ENCODE results near the gene ATG7. TPM values are rescaled to one million over a fixed set of nuclear protein-coding genes. Genes with fewer than 3 reads are reported as not detected.

The ATG7 gene
- total RNA-seq, 2 experiments from 2014 or later = 31.0 to 33.1 TPM

GRCh38 chr3:11513817-11514135 is 241.6 kb downstream of the ATG7 start:
- DNase-seq = no peak
- CTCF ChIA-PET = no interaction called here

GRCh38 chr3:11514191-11514821 is 242.1 kb downstream of the ATG7 start:
- no peak overlapping the region for H3K4me3 Mint-ChIP-seq
- H3K4me1 Mint-ChIP-seq (ENCODE audit: low read depth) = peaks cover 12% of the 10 kb centered on the region
- no peak overlapping the region for H3K27ac Mint-ChIP-seq
- no peaks in the 10 kb centered on the region for H3K27me3 Mint-ChIP-seq
- POLR2A ChIA-PET = no interaction called here
- ATAC-seq (no peak), DNase-seq (no peak)
- no peaks in the 10 kb centered on the region for H3K9me3 Mint-ChIP-seq
- peaks cover 7% of the 10 kb centered on the region for H3K36me3 Mint-ChIP-seq (ENCODE audit: low read depth)
- CTCF ChIA-PET = no interaction called here
- intact Hi-C loops (cut with micrococcal nuclease) = no loop called here
- no peak for TF ChIP-seq CTCF (IDR thresholded peaks at IDR 0.05)

More at GRCh38 chr3:11513817-11514135, 241.6 kb downstream of the ATG7 start:
- no peaks in the 10 kb centered on the region for H3K9me3 Mint-ChIP-seq
- H3K27ac Mint-ChIP-seq = no peak overlapping the region
- intact Hi-C loops (cut with micrococcal nuclease) = no loop called here
- no peak overlapping the region for H3K4me3 Mint-ChIP-seq
- peaks cover 12% of the 10 kb centered on the region for H3K4me1 Mint-ChIP-seq (ENCODE audit: low read depth)
- POLR2A ChIA-PET = no interaction called here
- no peak for TF ChIP-seq CTCF (IDR thresholded peaks at IDR 0.05)
- no peak for ATAC-seq
- H3K27me3 Mint-ChIP-seq = no peaks in the 10 kb centered on the region
- peaks cover 8% of the 10 kb centered on the region for H3K36me3 Mint-ChIP-seq (ENCODE audit: low read depth)

- Mint-ChIP-seq H3K27ac (no peak overlapping the region), H3K36me3 (ENCODE audit: low read depth) (no peaks in the 10 kb centered on the region), H3K27me3 (no peaks in the 10 kb centered on the region), H3K4me1 (ENCODE audit: low read depth) (peaks cover 3% of the 10 kb centered on the region), H3K4me3 (no peak overlapping the region), H3K9me3 (no peaks in the 10 kb centered on the region)
- no peak for TF ChIP-seq CTCF (IDR thresholded peaks at IDR 0.05)
- intact Hi-C loops (cut with micrococcal nuclease) = no loop called here
- POLR2A ChIA-PET = no interaction called here
- CTCF ChIA-PET = interaction anchor here (0.7 kb wide), 1 partner anchor 17 kb away, joined by 3 read pairs; no protein-coding TSS in a partner anchor
- DNase-seq = no peak
- no peak for ATAC-seq
Observed at GRCh38 chr3:11517601-11518000, 245.4 kb downstream of the ATG7 start.

GRCh38 chr3:11521167-11521566 is 249.0 kb downstream of the ATG7 start:
- ChIA-PET POLR2A (no interaction called here), CTCF (no interaction called here)
- Mint-ChIP-seq H3K9me3 (no peaks in the 10 kb centered on the region), H3K27me3 (no peaks in the 10 kb centered on the region), H3K27ac (no peak overlapping the region), H3K4me3 (no peak overlapping the region), H3K36me3 (ENCODE audit: low read depth) (peaks cover 2% of the 10 kb centered on the region), H3K4me1 (ENCODE audit: low read depth) (peaks cover 3% of the 10 kb centered on the region)
- TF ChIP-seq CTCF (IDR thresholded peaks at IDR 0.05) = no peak
- intact Hi-C loops (cut with micrococcal nuclease) = no loop called here
- ATAC-seq = no peak
- no peak for DNase-seq

GRCh38 chr3:11522398-11522715 is 250.2 kb downstream of the ATG7 start:
- ATAC-seq = no peak
- Mint-ChIP-seq H3K27ac (no peak overlapping the region), H3K27me3 (no peaks in the 10 kb centered on the region), H3K4me3 (no peak overlapping the region), H3K4me1 (ENCODE audit: low read depth) (peaks cover 3% of the 10 kb centered on the region), H3K9me3 (no peaks in the 10 kb centered on the region), H3K36me3 (ENCODE audit: low read depth) (peaks cover 6% of the 10 kb centered on the region)
- ChIA-PET POLR2A (interaction anchor here (1.4 kb wide), 1 partner anchor 10 kb away, joined by 3 read pairs; no protein-coding TSS in a partner anchor), CTCF (no interaction called here)
- intact Hi-C loops (cut with micrococcal nuclease) = no loop called here
- DNase-seq = no peak
- no peak for TF ChIP-seq CTCF (IDR thresholded peaks at IDR 0.05)
